ENCODE data around the gene RPP21. TPM values are rescaled to one million over a fixed set of nuclear protein-coding genes. Genes with fewer than 3 reads are reported as not detected.

The RPP21 gene
- total RNA-seq, 1 experiment from 2014 or later = 64.0 TPM

DNA sequence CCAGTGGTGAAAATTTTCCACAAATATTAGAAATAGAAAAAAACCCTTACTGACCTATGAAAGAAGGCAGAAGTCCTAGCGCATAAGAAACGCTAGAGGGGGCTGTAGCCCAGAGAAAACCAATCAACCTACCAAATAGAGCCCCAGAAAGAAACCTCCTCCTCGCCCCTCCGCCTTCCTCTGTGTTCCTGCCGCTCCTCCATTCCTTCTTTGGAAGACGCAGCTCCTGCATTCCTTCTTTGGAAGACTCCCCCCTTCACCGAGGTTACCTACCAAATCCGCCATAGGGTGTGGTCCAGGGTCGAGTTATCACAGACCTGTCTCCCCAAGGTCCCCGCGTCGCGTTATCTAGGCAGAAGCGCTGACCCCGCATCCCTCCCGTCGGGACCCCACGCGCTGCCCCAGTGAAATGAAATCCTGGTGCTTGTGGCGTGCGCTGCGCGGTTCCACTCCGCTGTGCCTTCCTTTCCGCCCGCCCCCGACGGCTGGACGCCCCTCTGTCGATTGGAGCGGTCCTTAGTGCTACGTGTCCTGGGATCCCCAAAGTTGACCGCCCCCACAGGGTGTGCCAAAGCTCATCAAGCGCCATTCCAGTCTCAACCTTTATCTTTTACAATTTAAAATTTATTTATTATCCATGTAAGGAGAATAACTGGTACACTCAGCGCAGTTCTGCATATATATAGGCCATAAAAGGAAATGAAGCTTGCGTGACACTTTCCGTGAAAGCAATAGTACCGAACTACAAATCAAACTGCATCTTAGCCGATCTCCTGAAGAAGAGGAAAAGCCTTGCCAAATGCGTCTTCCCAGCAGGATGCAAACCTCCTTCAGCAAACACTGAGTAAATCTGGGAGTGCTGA lies 13.0 kb downstream of the RPP21 start:
- H3K27ac Mint-ChIP-seq = peak overlapping the region in 1 of 3 experiments; percentile 45; a peak in 2 of 7 replicates
- Histone ChIP-seq H3K4me2 (ENCODE audit: insufficient read depth, insufficient read length, low read length) (peak overlapping the region; percentile 96), H3K23ac (ENCODE audit: insufficient read length, low read depth, low read length) (no peak overlapping the region), H2BK15ac (ENCODE audit: low read depth, low read length) (no peak overlapping the region), H3K4ac (ENCODE audit: low read depth, low read length) (no peak overlapping the region), H3K18ac (ENCODE audit: insufficient read length, low read depth, low read length) (peak overlapping the region; percentile 94), H4K5ac (ENCODE audit: insufficient read length, low read depth, low read length) (no peak overlapping the region), H3K27ac (ENCODE audit: insufficient read length, low read depth, low read length) (no peak overlapping the region), H4K20me1 (ENCODE audit: control insufficient read depth, insufficient read depth, insufficient read length) (no peaks in the 10 kb centered on the region), H3K79me1 (ENCODE audit: insufficient read depth, low read depth, low read length, poor library complexity, severe bottlenecking) (no peaks in the 10 kb centered on the region), H3K56ac (ENCODE audit: insufficient read length, low read depth, low read length) (no peak overlapping the region), H3T11ph (ENCODE audit: low read length) (no peak overlapping the region), H3K9ac (ENCODE audit: extremely low read depth, insufficient read length, low read length) (peak overlapping the region; percentile 59), H3K4me1 (ENCODE audit: insufficient read depth, low read length) (0 out of 2 replicates have a peak, but pooled peaks cover 2% of the 10 kb centered on the region), H2BK20ac (ENCODE audit: low read depth, low read length, poor library complexity, severe bottlenecking) (no peak overlapping the region), H2AK5ac (ENCODE audit: insufficient read length, low read length) (no peak overlapping the region), H2AFZ (ENCODE audit: low read length) (peak overlapping the region; percentile 79), H2BK120ac (ENCODE audit: low read depth, low read length, poor library complexity, severe bottlenecking) (no peak overlapping the region), H2BK5ac (ENCODE audit: insufficient read length, low read length) (no peak overlapping the region), H3K27me3 (ENCODE audit: insufficient read depth, low read length) (peaks cover 4% of the 10 kb centered on the region; the same call in 1 of the 2 replicates), H3K23me2 (ENCODE audit: insufficient read length, low read depth, low read length, poor library complexity, severe bottlenecking) (peaks cover 7% of the 10 kb centered on the region), H3K79me2 (ENCODE audit: insufficient read depth, low read length) (no peaks in the 10 kb centered on the region), H4K8ac (replicated peaks; ENCODE audit: insufficient read length, low read depth, low read length) (no peak overlapping the region), H4K91ac (ENCODE audit: insufficient read length, low read depth, low read length) (no peak overlapping the region), H3K9me3 (ENCODE audit: control insufficient read depth, low read depth, low read length) (no peaks in the 10 kb centered on the region), H3K14ac (ENCODE audit: insufficient read depth, low read length) (peak overlapping the region; percentile 91), H2BK12ac (ENCODE audit: insufficient read length, low read depth, low read length) (no peak overlapping the region)
- peaks cover 0 to 5% of the 10 kb centered on the region in 2 experiments; a peak in 4 of 5 replicates for H3K9me3 Mint-ChIP-seq
- peaks cover 45% of the 10 kb centered on the region for H3K27me3 Mint-ChIP-seq (ENCODE audit: low read depth)
- no CpG with 5 or more reads among the region's 40 CpGs for WGBS (ENCODE audit: extremely low coverage, insufficient read length, low lambda C conversion rate)
- peak overlapping the region; percentile 79 to 91 for H3K4me3 Mint-ChIP-seq
- H3K36me3 Mint-ChIP-seq (ENCODE audit: insufficient read depth in 1 of 3, low read depth in 3 of 3) = no peaks in the 10 kb centered on the region
- TF ChIP-seq, protein P1, sequence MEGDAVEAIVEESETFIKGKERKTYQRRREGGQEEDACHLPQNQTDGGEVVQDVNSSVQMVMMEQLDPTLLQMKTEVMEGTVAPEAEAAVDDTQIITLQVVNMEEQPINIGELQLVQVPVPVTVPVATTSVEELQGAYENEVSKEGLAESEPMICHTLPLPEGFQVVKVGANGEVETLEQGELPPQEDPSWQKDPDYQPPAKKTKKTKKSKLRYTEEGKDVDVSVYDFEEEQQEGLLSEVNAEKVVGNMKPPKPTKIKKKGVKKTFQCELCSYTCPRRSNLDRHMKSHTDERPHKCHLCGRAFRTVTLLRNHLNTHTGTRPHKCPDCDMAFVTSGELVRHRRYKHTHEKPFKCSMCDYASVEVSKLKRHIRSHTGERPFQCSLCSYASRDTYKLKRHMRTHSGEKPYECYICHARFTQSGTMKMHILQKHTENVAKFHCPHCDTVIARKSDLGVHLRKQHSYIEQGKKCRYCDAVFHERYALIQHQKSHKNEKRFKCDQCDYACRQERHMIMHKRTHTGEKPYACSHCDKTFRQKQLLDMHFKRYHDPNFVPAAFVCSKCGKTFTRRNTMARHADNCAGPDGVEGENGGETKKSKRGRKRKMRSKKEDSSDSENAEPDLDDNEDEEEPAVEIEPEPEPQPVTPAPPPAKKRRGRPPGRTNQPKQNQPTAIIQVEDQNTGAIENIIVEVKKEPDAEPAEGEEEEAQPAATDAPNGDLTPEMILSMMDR (conservative IDR thresholded peaks at IDR 0.05) = peak; percentile 91
- peaks cover 10 to 11% of the 10 kb centered on the region in 2 experiments for H3K4me1 Mint-ChIP-seq
- DNase-seq = peak; percentile 86
